Measurements from ENCODE around the gene ATOX1.

The ATOX1 gene

DNA sequence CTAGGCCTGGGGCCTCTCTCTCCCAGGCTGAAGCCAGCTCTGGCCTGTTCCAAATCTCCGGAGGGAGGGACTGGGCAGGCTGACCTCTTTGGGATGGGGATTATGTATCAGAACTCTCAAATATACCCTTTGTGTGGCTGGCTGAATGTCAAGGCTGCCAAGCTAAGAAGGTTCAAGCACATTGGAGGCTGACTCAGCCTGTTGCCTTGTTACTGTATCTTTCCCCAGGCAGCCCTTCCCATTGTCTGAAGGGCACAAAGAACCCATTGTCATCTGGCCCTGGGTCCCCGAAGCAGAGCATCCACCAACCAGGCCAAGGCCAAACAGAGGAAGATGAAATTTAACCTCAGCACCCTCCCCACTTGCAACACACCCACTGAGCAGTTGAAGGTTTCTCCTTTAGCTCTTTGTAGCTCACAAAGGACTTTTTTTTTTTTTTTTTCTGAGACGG lies 64.4 kb downstream of the ATOX1 start:
- no peak for DNase-seq
